Loucy (cell line): Measurements from ENCODE around the gene MCOLN2.

Source experiments
- H2AFZ ChIP-seq: fragments of 200-600 bp; sonication (generic); 2 replicates; pipeline ENCODE4 v1.6.0; 2016; ENCODE audit warnings: antibody characterized with exemption, mild to moderate bottlenecking, low read length, moderate library complexity
- H3F3A ChIP-seq: fragments of 200-600 bp; 2 replicates; pipeline ENCODE4 v1.6.0; 2016; ENCODE audit warnings: antibody characterized with exemption, low read depth, mild to moderate bottlenecking
- H3K27me3 ChIP-seq: fragments of 200-600 bp; sonication (generic); 2 replicates; pipeline ENCODE4 v1.6.1; 2014; ENCODE audit warnings: low read length, mild to moderate bottlenecking; ENCODE audit not compliant: insufficient read depth, poor library complexity, severe bottlenecking
- H3K36me3 ChIP-seq: fragments of 200-600 bp; sonication (generic); 2 replicates; pipeline ENCODE4 v1.6.1; 2016; ENCODE audit warnings: low read length; ENCODE audit not compliant: insufficient read depth
- H3K4me1 ChIP-seq: fragments of 200-600 bp; sonication (generic); 2 replicates; pipeline ENCODE4 v1.5.1; 2014; ENCODE audit warnings: low read length, mild to moderate bottlenecking; ENCODE audit not compliant: insufficient read depth, poor library complexity, severe bottlenecking
- H3K4me2 ChIP-seq: fragments of 200-600 bp; sonication (generic); 2 replicates; pipeline ENCODE4 v1.6.0; 2014; ENCODE audit warnings: antibody characterized with exemption, low read length, low read depth, mild to moderate bottlenecking; ENCODE audit not compliant: poor library complexity, severe bottlenecking
- H3K4me3 ChIP-seq: fragments of 200-600 bp; sonication (generic); 2 replicates; pipeline ENCODE4 v1.5.1; 2014; ENCODE audit warnings: low read length, mild to moderate bottlenecking, mixed read lengths; ENCODE audit not compliant: poor library complexity, severe bottlenecking
- H3K79me2 ChIP-seq: fragments of 200-600 bp; sonication (generic); 2 replicates; pipeline ENCODE4 v1.6.1; 2014; ENCODE audit warnings: low read length; ENCODE audit not compliant: insufficient read depth
- H3K9ac ChIP-seq: fragments of 200-600 bp; sonication (generic); 2 replicates; pipeline ENCODE4 v1.6.0; 2014; ENCODE audit warnings: mild to moderate bottlenecking, low read depth, low read length, moderate library complexity; ENCODE audit not compliant: poor library complexity, severe bottlenecking
- H3K9me2 ChIP-seq: fragments of 200-600 bp; sonication (generic); replicated peaks from 2 replicates; pipeline ENCODE4 v1.6.1; 2016; ENCODE audit warnings: low read depth, low read length, mixed read lengths
- H3K9me3 ChIP-seq: fragments of 200-600 bp; sonication (generic); 2 replicates; pipeline ENCODE4 v1.6.1; 2014; ENCODE audit warnings: mild to moderate bottlenecking, antibody characterized with exemption, low read length, low read depth; ENCODE audit not compliant: insufficient read depth
- H4K20me1 ChIP-seq: fragments of 200-600 bp; sonication (generic); 2 replicates; pipeline ENCODE4 v1.6.0; 2014; ENCODE audit warnings: antibody characterized with exemption, low read length, mild to moderate bottlenecking; ENCODE audit not compliant: insufficient read depth, poor library complexity, severe bottlenecking
- EZH2phosphoT487 ChIP-seq: fragments of 200-600 bp; IDR thresholded peaks from 2 replicates; pipeline ENCODE4 v1.6.1; 2018; ENCODE audit warnings: antibody characterized with exemption, mild to moderate bottlenecking, moderate library complexity, borderline replicate concordance
- TF ChIP-seq, protein P1 (sequence below): fragments of 200-600 bp; sonication (generic); conservative IDR thresholded peaks from 2 replicates; pipeline ENCODE4 v1.5.1; 2014; ENCODE audit warnings: mild to moderate bottlenecking, antibody characterized with exemption, low read length

The MCOLN2 gene

DNA sequence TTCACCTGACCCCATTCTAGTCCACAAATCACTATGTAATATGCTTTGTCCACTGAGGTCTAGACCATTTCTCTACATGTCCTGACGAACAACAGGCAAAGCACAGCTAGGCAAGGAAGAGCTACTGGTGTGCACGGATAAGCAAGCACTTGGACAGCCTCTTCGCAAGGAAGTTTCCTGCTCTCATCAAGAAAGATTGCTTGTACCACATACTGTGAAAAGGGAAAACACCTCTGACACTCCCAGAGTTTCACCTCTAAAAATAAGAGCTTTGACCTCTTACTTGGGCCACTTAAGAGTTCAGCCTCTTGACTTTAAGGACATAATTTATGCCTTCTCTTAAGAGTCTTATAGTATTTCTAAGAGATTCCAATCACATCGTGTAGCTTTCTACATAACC, 67.9 kb downstream of the MCOLN2 start:
- Histone ChIP-seq H3K27me3 (no peaks in the 10 kb centered on the region), H3F3A (no peaks in the 10 kb centered on the region), H2AFZ (no peak overlapping the region), H3K4me3 (no peak overlapping the region), H3K79me2 (no peaks in the 10 kb centered on the region), H3K4me1 (no peaks in the 10 kb centered on the region), H3K9me2 (no peaks in the 10 kb centered on the region), H3K9ac (no peak overlapping the region), H3K9me3 (no peaks in the 10 kb centered on the region), H4K20me1 (no peaks in the 10 kb centered on the region), H3K4me2 (no peak overlapping the region), H3K36me3 (no peaks in the 10 kb centered on the region)
- TF ChIP-seq EZH2phosphoT487: no peak
- TF ChIP-seq, protein P1, sequence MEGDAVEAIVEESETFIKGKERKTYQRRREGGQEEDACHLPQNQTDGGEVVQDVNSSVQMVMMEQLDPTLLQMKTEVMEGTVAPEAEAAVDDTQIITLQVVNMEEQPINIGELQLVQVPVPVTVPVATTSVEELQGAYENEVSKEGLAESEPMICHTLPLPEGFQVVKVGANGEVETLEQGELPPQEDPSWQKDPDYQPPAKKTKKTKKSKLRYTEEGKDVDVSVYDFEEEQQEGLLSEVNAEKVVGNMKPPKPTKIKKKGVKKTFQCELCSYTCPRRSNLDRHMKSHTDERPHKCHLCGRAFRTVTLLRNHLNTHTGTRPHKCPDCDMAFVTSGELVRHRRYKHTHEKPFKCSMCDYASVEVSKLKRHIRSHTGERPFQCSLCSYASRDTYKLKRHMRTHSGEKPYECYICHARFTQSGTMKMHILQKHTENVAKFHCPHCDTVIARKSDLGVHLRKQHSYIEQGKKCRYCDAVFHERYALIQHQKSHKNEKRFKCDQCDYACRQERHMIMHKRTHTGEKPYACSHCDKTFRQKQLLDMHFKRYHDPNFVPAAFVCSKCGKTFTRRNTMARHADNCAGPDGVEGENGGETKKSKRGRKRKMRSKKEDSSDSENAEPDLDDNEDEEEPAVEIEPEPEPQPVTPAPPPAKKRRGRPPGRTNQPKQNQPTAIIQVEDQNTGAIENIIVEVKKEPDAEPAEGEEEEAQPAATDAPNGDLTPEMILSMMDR: no peak

DNA sequence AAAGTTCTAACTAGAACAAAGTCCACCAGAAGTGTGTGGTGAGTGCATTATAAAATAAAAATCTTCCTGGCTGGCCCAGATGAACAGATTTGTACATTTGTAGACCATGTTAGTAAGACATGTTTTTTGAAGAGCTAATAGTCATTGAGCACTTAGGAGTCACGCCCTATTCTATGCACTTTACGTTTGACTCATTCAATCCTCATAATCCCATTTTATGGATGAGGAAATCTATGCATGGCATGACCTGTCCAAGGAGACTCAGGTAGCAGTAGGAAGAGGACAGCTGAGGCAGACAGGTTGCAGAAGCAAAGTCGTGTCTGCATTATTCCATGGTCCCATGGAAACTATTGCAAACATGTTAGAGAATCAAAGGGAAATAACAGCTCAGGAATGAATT, 73.6 kb downstream of the MCOLN2 start:
- no peak for TF ChIP-seq EZH2phosphoT487
- TF ChIP-seq, protein P1: no peak
- no peaks in the 10 kb centered on the region for H4K20me1 ChIP-seq
- H3K4me3 ChIP-seq: no peak overlapping the region

DNA sequence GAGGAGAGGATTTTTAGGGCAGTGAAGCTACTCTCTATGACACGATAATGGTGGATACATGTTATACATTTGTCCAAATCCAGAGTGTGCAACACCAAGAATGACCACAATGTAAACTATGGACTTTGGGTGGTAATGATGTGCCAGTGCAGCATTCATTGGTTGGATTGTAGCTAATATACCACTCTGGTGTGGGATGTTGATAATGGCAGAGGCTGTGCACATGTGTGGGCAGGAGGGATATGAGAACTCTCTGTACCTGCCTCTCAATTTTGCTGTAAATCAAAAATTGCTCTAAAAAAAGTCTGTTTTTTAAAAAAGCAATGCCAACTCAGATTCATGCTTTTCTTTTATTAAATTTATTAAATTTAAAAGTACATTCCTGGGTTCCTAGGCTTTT, 76.8 kb downstream of the MCOLN2 start:
- H3K9ac ChIP-seq: no peak overlapping the region
- H3K9me2 ChIP-seq: no peaks in the 10 kb centered on the region
- no peaks in the 10 kb centered on the region for H3K36me3 ChIP-seq
- H3F3A ChIP-seq: no peaks in the 10 kb centered on the region
- no peak overlapping the region for H2AFZ ChIP-seq
- no peaks in the 10 kb centered on the region for H3K79me2 ChIP-seq
- no peaks in the 10 kb centered on the region for H3K9me3 ChIP-seq
- TF ChIP-seq, protein P1: no peak
- no peak for TF ChIP-seq EZH2phosphoT487
- H3K4me3 ChIP-seq: no peak overlapping the region
- H4K20me1 ChIP-seq: no peaks in the 10 kb centered on the region
- no peak overlapping the region for H3K4me2 ChIP-seq
- H3K27me3 ChIP-seq: no peaks in the 10 kb centered on the region
- no peaks in the 10 kb centered on the region for H3K4me1 ChIP-seq

More for the DNA sequence above, 73.6 kb downstream of the MCOLN2 start:
- Histone ChIP-seq H2AFZ (no peak overlapping the region), H3K27me3 (no peaks in the 10 kb centered on the region), H3K9ac (no peak overlapping the region), H3K79me2 (no peaks in the 10 kb centered on the region), H3K36me3 (no peaks in the 10 kb centered on the region), H3F3A (no peaks in the 10 kb centered on the region), H3K9me3 (no peaks in the 10 kb centered on the region), H3K4me2 (no peak overlapping the region), H3K4me1 (no peaks in the 10 kb centered on the region), H3K9me2 (no peaks in the 10 kb centered on the region)
